ENCODE data around the gene SRGAP1.

SRGAP1 gene

DNA sequence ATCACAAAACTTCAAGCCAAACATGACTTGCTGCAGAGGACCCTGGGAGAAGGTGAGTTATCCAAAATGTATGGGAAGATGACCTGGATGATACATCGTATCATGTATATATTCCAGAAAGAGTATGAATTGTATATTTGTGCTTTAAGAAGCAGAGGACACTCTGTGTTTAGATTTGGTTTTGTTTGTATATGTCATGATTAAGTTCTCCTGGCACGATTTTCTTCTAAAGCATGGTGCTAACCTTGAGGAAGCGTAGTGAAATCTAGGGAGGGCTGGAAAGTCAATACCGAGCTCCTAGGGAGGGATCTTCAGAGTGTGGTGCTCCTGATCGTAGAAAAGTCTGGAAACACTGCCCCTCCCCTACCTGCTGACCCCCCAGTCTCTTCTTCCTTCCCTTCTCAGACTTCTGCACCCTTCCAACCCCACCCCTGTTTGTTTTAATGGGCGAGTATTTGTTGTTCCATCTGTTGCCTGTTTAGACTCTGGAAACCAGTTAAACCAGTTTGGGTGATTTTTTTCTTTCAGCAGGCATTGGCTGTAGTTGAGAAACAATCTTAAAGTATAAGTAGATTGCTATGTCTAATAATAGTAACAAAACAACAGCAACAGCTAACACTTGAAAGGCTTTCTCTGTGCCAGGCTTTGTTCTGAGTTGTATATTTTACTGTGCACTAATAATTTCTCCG lies 236.0 kb downstream of the SRGAP1 start:
- Histone ChIP-seq H3K4me3 (ENCODE audit: low read length in 2 of 2) (no peak overlapping the region), H2BK120ac (ENCODE audit: low read depth, low read length) (no peak overlapping the region), H2AFZ (ENCODE audit: low read length) (no peak overlapping the region), H2BK5ac (ENCODE audit: low read length) (no peak overlapping the region), H2BK12ac (ENCODE audit: low read length) (no peak overlapping the region), H3K4me2 (ENCODE audit: insufficient read depth, low read length, poor library complexity, severe bottlenecking) (no peak overlapping the region), H4K8ac (ENCODE audit: low read depth, low read length) (no peak overlapping the region), H4K91ac (ENCODE audit: low read depth, low read length, poor library complexity) (no peak overlapping the region), H3K4ac (ENCODE audit: low read length) (no peak overlapping the region), H3K27me3 (ENCODE audit: control insufficient read depth in 3 of 3, insufficient read depth in 3 of 3, low read depth in 1 of 3, low read length in 3 of 3) (no peaks in the 10 kb centered on the region), H2BK15ac (ENCODE audit: low read length) (no peak overlapping the region), H3K79me1 (ENCODE audit: low read depth, low read length) (no peaks in the 10 kb centered on the region), H3K27ac (replicated peaks; ENCODE audit: low read length) (no peak overlapping the region), H3K14ac (ENCODE audit: low read length) (no peak overlapping the region), H3K18ac (ENCODE audit: low read length) (no peak overlapping the region), H3K36me3 (replicated peaks in 1 of 2; ENCODE audit: control insufficient read depth in 2 of 2, insufficient read depth in 2 of 2, low read length in 2 of 2) (peaks cover 0 to 71% of the 10 kb centered on the region in 2 donors), H3K23ac (ENCODE audit: low read depth, low read length, poor library complexity) (no peak overlapping the region), H3K9me3 (replicated peaks in 1 of 2; ENCODE audit: control insufficient read depth in 2 of 2, insufficient read depth in 1 of 2, low read depth in 1 of 2, low read length in 2 of 2) (peaks cover 0 to 2% of the 10 kb centered on the region in 2 donors), H3K4me1 (ENCODE audit: control insufficient read depth in 2 of 2, insufficient read depth in 1 of 2, low read depth in 1 of 2, low read length in 2 of 2) (no peaks in the 10 kb centered on the region), H2AK5ac (ENCODE audit: low read depth, low read length) (no peak overlapping the region), H3K9ac (ENCODE audit: low read depth, low read length, poor library complexity) (no peak overlapping the region)
- WGBS, 2 donors (ENCODE audit: extremely low coverage in 2 of 2, insufficient read length in 2 of 2, insufficient replicate concordance in 1 of 2) = no CpG with 5 or more reads among the region's 7 CpGs
- no peak for DNase-seq (ENCODE audit: low spot score)

DNA sequence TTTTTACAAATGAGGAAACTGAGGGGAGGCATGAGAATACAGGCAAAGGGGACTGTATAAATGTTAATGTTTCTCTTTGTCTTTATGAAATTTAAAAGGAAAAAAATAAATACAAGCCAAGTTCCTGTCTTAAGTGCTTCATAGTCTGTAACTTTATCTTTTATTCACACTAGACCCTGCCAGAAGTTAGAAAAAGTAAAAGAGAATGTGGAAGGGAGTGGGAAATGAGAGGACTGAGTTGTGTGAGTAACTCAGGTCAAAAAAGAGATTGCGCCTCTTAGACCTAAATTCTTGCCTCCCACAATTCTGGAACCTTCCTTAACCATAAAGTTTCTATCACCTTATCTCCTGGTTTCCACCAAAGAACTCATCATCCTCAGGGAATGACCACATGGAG lies 236.5 kb downstream of the SRGAP1 start:
- Histone ChIP-seq H3K9ac (ENCODE audit: low read depth, low read length, poor library complexity) (no peak overlapping the region), H3K27ac (replicated peaks; ENCODE audit: low read length) (no peak overlapping the region), H3K18ac (ENCODE audit: low read length) (no peak overlapping the region), H3K4me1 (ENCODE audit: control insufficient read depth in 2 of 2, insufficient read depth in 1 of 2, low read depth in 1 of 2, low read length in 2 of 2) (no peaks in the 10 kb centered on the region), H3K9me3 (replicated peaks in 1 of 2; ENCODE audit: control insufficient read depth in 2 of 2, insufficient read depth in 1 of 2, low read depth in 1 of 2, low read length in 2 of 2) (no peaks in the 10 kb centered on the region), H2AFZ (ENCODE audit: low read length) (no peak overlapping the region), H3K79me1 (ENCODE audit: low read depth, low read length) (no peaks in the 10 kb centered on the region), H2BK5ac (ENCODE audit: low read length) (no peak overlapping the region), H3K14ac (ENCODE audit: low read length) (no peak overlapping the region), H2BK12ac (ENCODE audit: low read length) (no peak overlapping the region), H3K4me3 (ENCODE audit: low read length in 2 of 2) (no peak overlapping the region), H3K4me2 (ENCODE audit: insufficient read depth, low read length, poor library complexity, severe bottlenecking) (no peak overlapping the region), H3K36me3 (replicated peaks in 1 of 2; ENCODE audit: control insufficient read depth in 2 of 2, insufficient read depth in 2 of 2, low read length in 2 of 2) (peaks cover 0 to 71% of the 10 kb centered on the region in 2 donors), H3K4ac (ENCODE audit: low read length) (no peak overlapping the region), H3K27me3 (ENCODE audit: control insufficient read depth in 3 of 3, insufficient read depth in 3 of 3, low read depth in 1 of 3, low read length in 3 of 3) (no peaks in the 10 kb centered on the region), H4K8ac (ENCODE audit: low read depth, low read length) (no peak overlapping the region), H3K23ac (ENCODE audit: low read depth, low read length, poor library complexity) (no peak overlapping the region), H2BK120ac (ENCODE audit: low read depth, low read length) (no peak overlapping the region), H2BK15ac (ENCODE audit: low read length) (no peak overlapping the region), H2AK5ac (ENCODE audit: low read depth, low read length) (no peak overlapping the region), H4K91ac (ENCODE audit: low read depth, low read length, poor library complexity) (no peak overlapping the region)
- WGBS, 2 donors (ENCODE audit: extremely low coverage in 2 of 2, insufficient read length in 2 of 2, insufficient replicate concordance in 1 of 2) = no CpG with 5 or more reads among the region's 1 CpG
- no peak for DNase-seq (ENCODE audit: low spot score)

DNA sequence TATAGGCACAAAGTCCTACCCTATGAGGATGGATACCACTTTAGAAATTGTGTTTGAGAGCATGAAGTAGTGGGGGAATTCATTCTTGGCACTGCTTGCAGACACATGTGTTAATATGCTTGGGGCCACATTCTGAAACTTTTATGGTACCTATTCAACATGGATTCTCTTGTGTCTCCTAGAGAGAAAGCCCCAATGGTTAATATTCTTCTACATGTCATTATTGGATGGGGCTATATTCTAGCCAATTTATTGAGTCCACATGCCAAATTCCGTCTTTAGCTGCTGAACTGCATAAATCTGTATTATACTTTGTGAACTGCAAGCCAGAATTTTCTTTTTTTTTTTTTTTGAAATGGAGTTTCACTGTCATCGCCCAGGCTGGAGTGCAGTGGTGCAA lies 237.6 kb downstream of the SRGAP1 start:
- no peak overlapping the region for H3K4ac ChIP-seq (ENCODE audit: low read length)
- H3K14ac ChIP-seq (ENCODE audit: low read length) = no peak overlapping the region
- H3K36me3 ChIP-seq (replicated peaks in 1 of 2; ENCODE audit: control insufficient read depth in 2 of 2, insufficient read depth in 2 of 2, low read length in 2 of 2) = peaks cover 0 to 72% of the 10 kb centered on the region in 2 donors
- H3K9ac ChIP-seq (ENCODE audit: low read depth, low read length, poor library complexity) = no peak overlapping the region
- no peak overlapping the region for H2AFZ ChIP-seq (ENCODE audit: low read length)
- no peak overlapping the region for H3K23ac ChIP-seq (ENCODE audit: low read depth, low read length, poor library complexity)
- no peak for DNase-seq (ENCODE audit: low spot score)
- H2BK5ac ChIP-seq (ENCODE audit: low read length) = no peak overlapping the region
- no peak overlapping the region for H3K27ac ChIP-seq (replicated peaks; ENCODE audit: low read length)
- no peaks in the 10 kb centered on the region for H3K4me1 ChIP-seq (ENCODE audit: control insufficient read depth in 2 of 2, insufficient read depth in 1 of 2, low read depth in 1 of 2, low read length in 2 of 2)
- no peak overlapping the region for H3K4me3 ChIP-seq (ENCODE audit: low read length in 2 of 2)
- no peak overlapping the region for H3K18ac ChIP-seq (ENCODE audit: low read length)
- H4K91ac ChIP-seq (ENCODE audit: low read depth, low read length, poor library complexity) = no peak overlapping the region
- H2BK120ac ChIP-seq (ENCODE audit: low read depth, low read length) = no peak overlapping the region
- no CpG with 5 or more reads among the region's 2 CpGs for WGBS, 2 donors (ENCODE audit: extremely low coverage in 2 of 2, insufficient read length in 2 of 2, insufficient replicate concordance in 1 of 2)
- no peak overlapping the region for H2AK5ac ChIP-seq (ENCODE audit: low read depth, low read length)
- no peak overlapping the region for H2BK15ac ChIP-seq (ENCODE audit: low read length)
- no peaks in the 10 kb centered on the region for H3K9me3 ChIP-seq (replicated peaks in 1 of 2; ENCODE audit: control insufficient read depth in 2 of 2, insufficient read depth in 1 of 2, low read depth in 1 of 2, low read length in 2 of 2)
- H3K4me2 ChIP-seq (ENCODE audit: insufficient read depth, low read length, poor library complexity, severe bottlenecking) = no peak overlapping the region
- H4K8ac ChIP-seq (ENCODE audit: low read depth, low read length) = no peak overlapping the region
- no peaks in the 10 kb centered on the region for H3K79me1 ChIP-seq (ENCODE audit: low read depth, low read length)
- H3K27me3 ChIP-seq (ENCODE audit: control insufficient read depth in 3 of 3, insufficient read depth in 3 of 3, low read depth in 1 of 3, low read length in 3 of 3) = no peaks in the 10 kb centered on the region
- H2BK12ac ChIP-seq (ENCODE audit: low read length) = no peak overlapping the region

- no peak overlapping the region for H3K18ac ChIP-seq (ENCODE audit: low read length)
- H3K9me3 ChIP-seq (replicated peaks in 1 of 2; ENCODE audit: control insufficient read depth in 2 of 2, insufficient read depth in 1 of 2, low read depth in 1 of 2, low read length in 2 of 2) = no peaks in the 10 kb centered on the region
- H2BK15ac ChIP-seq (ENCODE audit: low read length) = no peak overlapping the region
- no peak overlapping the region for H3K23ac ChIP-seq (ENCODE audit: low read depth, low read length, poor library complexity)
- H2BK12ac ChIP-seq (ENCODE audit: low read length) = no peak overlapping the region
- no peak overlapping the region for H4K8ac ChIP-seq (ENCODE audit: low read depth, low read length)
- no peak overlapping the region for H3K27ac ChIP-seq (replicated peaks; ENCODE audit: low read length)
- H2AK5ac ChIP-seq (ENCODE audit: low read depth, low read length) = no peak overlapping the region
- H3K4me1 ChIP-seq (ENCODE audit: control insufficient read depth in 2 of 2, insufficient read depth in 1 of 2, low read depth in 1 of 2, low read length in 2 of 2) = no peaks in the 10 kb centered on the region
- H2BK120ac ChIP-seq (ENCODE audit: low read depth, low read length) = no peak overlapping the region
- no peak overlapping the region for H3K14ac ChIP-seq (ENCODE audit: low read length)
- H3K79me1 ChIP-seq (ENCODE audit: low read depth, low read length) = no peaks in the 10 kb centered on the region
- no peak for DNase-seq (ENCODE audit: low spot score)
- no peak overlapping the region for H3K4me2 ChIP-seq (ENCODE audit: insufficient read depth, low read length, poor library complexity, severe bottlenecking)
- no peak overlapping the region for H2BK5ac ChIP-seq (ENCODE audit: low read length)
- H3K4me3 ChIP-seq (ENCODE audit: low read length in 2 of 2) = no peak overlapping the region
- peaks cover 0 to 72% of the 10 kb centered on the region in 2 donors for H3K36me3 ChIP-seq (replicated peaks in 1 of 2; ENCODE audit: control insufficient read depth in 2 of 2, insufficient read depth in 2 of 2, low read length in 2 of 2)
- no CpG with 5 or more reads among the region's 1 CpG for WGBS, 2 donors (ENCODE audit: extremely low coverage in 2 of 2, insufficient read length in 2 of 2, insufficient replicate concordance in 1 of 2)
- no peaks in the 10 kb centered on the region for H3K27me3 ChIP-seq (ENCODE audit: control insufficient read depth in 3 of 3, insufficient read depth in 3 of 3, low read depth in 1 of 3, low read length in 3 of 3)
- no peak overlapping the region for H3K9ac ChIP-seq (ENCODE audit: low read depth, low read length, poor library complexity)
- H4K91ac ChIP-seq (ENCODE audit: low read depth, low read length, poor library complexity) = no peak overlapping the region
- no peak overlapping the region for H2AFZ ChIP-seq (ENCODE audit: low read length)
- H3K4ac ChIP-seq (ENCODE audit: low read length) = no peak overlapping the region
Observed at GRCh38 chr12:64082866-64083268, 238.4 kb downstream of the SRGAP1 start.

Measured in neuronal stem cell (in vitro differentiated cells).